BLaER1 (cell line): Measurements from ENCODE around the gene NCAPG2.
"Not testable (repeated sequence)": the region's sequence is repeated elsewhere in the genome, so short reads cannot be mapped to it uniquely, and the experiment has no call there.

Experiments used
- H3K27ac ChIP-seq: shearing (Covaris generic); formaldehyde crosslinking; 2 replicates; pipeline ENCODE4 v1.8.1; 2022
- H3K27me3 ChIP-seq: shearing (Covaris generic); formaldehyde crosslinking; 2 replicates; pipeline ENCODE4 v1.8.1; 2022
- H3K36me3 ChIP-seq: shearing (Covaris generic); formaldehyde crosslinking; 2 replicates; pipeline ENCODE4 v1.8.1; 2022
- H3K4me1 ChIP-seq: shearing (Covaris generic); formaldehyde crosslinking; 2 replicates; pipeline ENCODE4 v1.8.1; 2022
- H3K4me2 ChIP-seq: shearing (Covaris generic); formaldehyde crosslinking; 2 replicates; pipeline ENCODE4 v1.8.1; 2022
- H3K4me3 ChIP-seq: shearing (Covaris generic); formaldehyde crosslinking; 2 replicates; pipeline ENCODE4 v1.8.1; 2022
- H3K9ac ChIP-seq: shearing (Covaris generic); formaldehyde crosslinking; 2 replicates; pipeline ENCODE4 v1.8.1; 2022
- H3K9me3 ChIP-seq: shearing (Covaris generic); formaldehyde crosslinking; 2 replicates; pipeline ENCODE4 v1.8.1; 2022
- H4K20me1 ChIP-seq: shearing (Covaris generic); formaldehyde crosslinking; 2 replicates; pipeline ENCODE4 v1.8.1; 2022
- Cebpa-rat ChIP-seq: shearing (Covaris generic); IDR thresholded peaks from 2 replicates; pipeline ENCODE4 v1.8.1; 2022

Gene NCAPG2

GRCh38 chr7:158648168-158648567 is 56.4 kb downstream of the NCAPG2 start:
- H3K9me3 ChIP-seq = peaks cover 4% of the 10 kb centered on the region; the same call in 1 of the 2 replicates
- no peaks in the 10 kb centered on the region for H4K20me1 ChIP-seq
- peaks cover 92% of the 10 kb centered on the region for H3K36me3 ChIP-seq
- H3K4me3 ChIP-seq = no peak overlapping the region
- H3K9ac ChIP-seq = no peak overlapping the region
- TF ChIP-seq Cebpa-rat = no peak
- no peaks in the 10 kb centered on the region for H3K27me3 ChIP-seq
- H3K4me1 ChIP-seq = no peaks in the 10 kb centered on the region
- H3K4me2 ChIP-seq = no peak overlapping the region
- no peak overlapping the region for H3K27ac ChIP-seq

GRCh38 chr7:158647475-158647792 is 57.2 kb downstream of the NCAPG2 start:
- peaks cover 4% of the 10 kb centered on the region; the same call in 1 of the 2 replicates for H3K9me3 ChIP-seq
- no peak overlapping the region for H3K27ac ChIP-seq
- no peak overlapping the region for H3K4me3 ChIP-seq
- H3K4me2 ChIP-seq = no peak overlapping the region
- H3K9ac ChIP-seq = no peak overlapping the region
- H3K36me3 ChIP-seq = peaks cover 91% of the 10 kb centered on the region
- H4K20me1 ChIP-seq = no peaks in the 10 kb centered on the region
- no peaks in the 10 kb centered on the region for H3K4me1 ChIP-seq
- TF ChIP-seq Cebpa-rat = no peak
- no peaks in the 10 kb centered on the region for H3K27me3 ChIP-seq

GRCh38 chr7:158646766-158647474 is 57.7 kb downstream of the NCAPG2 start:
- H3K4me2 ChIP-seq = no peak overlapping the region
- no peaks in the 10 kb centered on the region for H3K4me1 ChIP-seq
- H3K27me3 ChIP-seq = no peaks in the 10 kb centered on the region
- no peak overlapping the region for H3K27ac ChIP-seq
- H4K20me1 ChIP-seq = no peaks in the 10 kb centered on the region
- no peak overlapping the region for H3K9ac ChIP-seq
- TF ChIP-seq Cebpa-rat = no peak
- peaks cover 91% of the 10 kb centered on the region for H3K36me3 ChIP-seq
- H3K4me3 ChIP-seq = no peak overlapping the region
- H3K9me3 ChIP-seq = peaks cover 4% of the 10 kb centered on the region; the same call in 1 of the 2 replicates

- H3K27me3 ChIP-seq = no peaks in the 10 kb centered on the region
- H3K4me2 ChIP-seq = no peak overlapping the region
- no peak overlapping the region for H3K27ac ChIP-seq
- peaks cover 7% of the 10 kb centered on the region for H3K4me1 ChIP-seq
- H3K9me3 ChIP-seq = peaks cover 4% of the 10 kb centered on the region; the same call in 1 of the 2 replicates
- H3K9ac ChIP-seq = no peak overlapping the region
- peaks cover 80% of the 10 kb centered on the region for H3K36me3 ChIP-seq
- no peaks in the 10 kb centered on the region for H4K20me1 ChIP-seq
- H3K4me3 ChIP-seq = no peak overlapping the region
- TF ChIP-seq Cebpa-rat = no peak
Measured at GRCh38 chr7:158645842-158646241, 58.8 kb downstream of the NCAPG2 start.

GRCh38 chr7:158642149-158642548 is 62.5 kb downstream of the NCAPG2 start:
- H3K4me2 ChIP-seq = no peak overlapping the region
- H3K27ac ChIP-seq = no peak overlapping the region
- H3K9me3 ChIP-seq = no peaks in the 10 kb centered on the region
- H3K9ac ChIP-seq = no peak overlapping the region
- H3K27me3 ChIP-seq = no peaks in the 10 kb centered on the region
- H3K4me3 ChIP-seq = no peak overlapping the region
- TF ChIP-seq Cebpa-rat = no peak
- H3K4me1 ChIP-seq = peaks cover 15% of the 10 kb centered on the region
- H4K20me1 ChIP-seq = no peaks in the 10 kb centered on the region
- H3K36me3 ChIP-seq = peaks cover 84% of the 10 kb centered on the region

- Histone ChIP-seq H3K36me3 (peaks cover 49% of the 10 kb centered on the region), H3K4me3 (no peak overlapping the region)
Measured at GRCh38 chr7:158638001-158638400, 66.6 kb downstream of the NCAPG2 start.

GRCh38 chr7:158633055-158633956 is 71.3 kb downstream of the NCAPG2 start:
- Histone ChIP-seq H3K4me3 (peak overlapping the region; percentile 13; the same call in 1 of the 2 replicates), H3K9me3 (no peaks in the 10 kb centered on the region; the same call in 1 of the 2 replicates), H3K4me2 (peak overlapping the region; percentile 79), H3K27ac (peak overlapping the region; percentile 80), H3K27me3 (no peaks in the 10 kb centered on the region), H3K36me3 (peaks cover 55% of the 10 kb centered on the region), H3K9ac (peak overlapping the region; percentile 63; the same call in 1 of the 2 replicates), H4K20me1 (no peaks in the 10 kb centered on the region), H3K4me1 (peaks cover 57% of the 10 kb centered on the region)
- TF ChIP-seq Cebpa-rat = no peak

More at GRCh38 chr7:158638001-158638400, 66.6 kb downstream of the NCAPG2 start:
- no peaks in the 10 kb centered on the region for H3K27me3 ChIP-seq
- H3K4me1 ChIP-seq = peaks cover 47% of the 10 kb centered on the region
- no peaks in the 10 kb centered on the region for H3K9me3 ChIP-seq
- no peak overlapping the region for H3K4me2 ChIP-seq
- no peak for TF ChIP-seq Cebpa-rat
- no peak overlapping the region for H3K9ac ChIP-seq
- no peak overlapping the region for H3K27ac ChIP-seq
- H4K20me1 ChIP-seq = no peaks in the 10 kb centered on the region

- Histone ChIP-seq H3K9ac (no peak overlapping the region), H3K4me1 (peaks cover 58% of the 10 kb centered on the region), H3K9me3 (no peaks in the 10 kb centered on the region; the same call in 1 of the 2 replicates), H4K20me1 (no peaks in the 10 kb centered on the region), H3K4me3 (no peak overlapping the region), H3K27me3 (no peaks in the 10 kb centered on the region), H3K36me3 (peaks cover 49% of the 10 kb centered on the region), H3K4me2 (peak overlapping the region; percentile 79), H3K27ac (peak overlapping the region; percentile 80; the same call in 1 of the 2 replicates)
- no peak for TF ChIP-seq Cebpa-rat
Measured at GRCh38 chr7:158631574-158632195, 72.9 kb downstream of the NCAPG2 start.

GRCh38 chr7:158626289-158626688 is 78.3 kb downstream of the NCAPG2 start:
- H3K36me3 ChIP-seq = peaks cover 49% of the 10 kb centered on the region

More at GRCh38 chr7:158626289-158626688, 78.3 kb downstream of the NCAPG2 start:
- H3K4me3 ChIP-seq, H4K20me1 ChIP-seq, H3K27ac ChIP-seq, H3K9me3 ChIP-seq, H3K9ac ChIP-seq, H3K27me3 ChIP-seq: not testable (repeated sequence)
- Histone ChIP-seq H3K4me2 (peak overlapping the region; percentile 63), H3K4me1 (peaks cover 28% of the 10 kb centered on the region)
